Smooth muscle cell (in vitro differentiated cells): ENCODE measurements around the gene UBE2D2. TPM values are rescaled to one million over a fixed set of nuclear protein-coding genes. Genes with fewer than 3 reads are reported as not detected.

Source experiments
- DNase-seq: peaks from one replicate; lab custom pipeline; 2025; ENCODE audit not compliant: unreplicated experiment; lab: John Stamatoyannopoulos, UW
- H2AFZ ChIP-seq: fragments of 200-600 bp; sonication (generic); 2 replicates; pipeline ENCODE4 v1.6.0; 2016; ENCODE audit warnings: antibody characterized with exemption, low read depth, mild to moderate bottlenecking
- H3F3A ChIP-seq: fragments of 200-600 bp; sonication (generic); 2 replicates; pipeline ENCODE4 v1.6.0; 2017; ENCODE audit warnings: antibody characterized with exemption, low read depth
- H3K27ac ChIP-seq: fragments of 200-600 bp; sonication (generic); 2 replicates; pipeline ENCODE4 v1.5.1; 2016; ENCODE audit warnings: low read depth, mild to moderate bottlenecking
- H3K27me3 ChIP-seq: fragments of 200-600 bp; sonication (generic); 2 replicates; pipeline ENCODE4 v1.6.1; 2016; ENCODE audit warnings: low read depth, mild to moderate bottlenecking
- H3K36me3 ChIP-seq: fragments of 200-600 bp; sonication (generic); 2 replicates; pipeline ENCODE4 v1.5.1; 2016; ENCODE audit warnings: low read depth
- H3K4me1 ChIP-seq: fragments of 200-600 bp; sonication (generic); 2 replicates; pipeline ENCODE4 v1.5.1; 2016; ENCODE audit warnings: low read depth
- H3K4me2 ChIP-seq: fragments of 200-600 bp; sonication (generic); 2 replicates; pipeline ENCODE4 v1.6.0; 2016; ENCODE audit warnings: mild to moderate bottlenecking
- H3K4me3 ChIP-seq: fragments of 200-600 bp; sonication (generic); 2 replicates; pipeline ENCODE4 v1.5.1; 2016; ENCODE audit warnings: mild to moderate bottlenecking
- H3K79me2 ChIP-seq: fragments of 200-600 bp; sonication (generic); 2 replicates; pipeline ENCODE4 v1.6.0; 2016; ENCODE audit warnings: low read depth, mild to moderate bottlenecking
- H3K9ac ChIP-seq: fragments of 200-600 bp; sonication (generic); 2 replicates; pipeline ENCODE4 v1.6.0; 2016; ENCODE audit warnings: low read depth
- H3K9me3 ChIP-seq: fragments of 200-600 bp; sonication (generic); replicated peaks from 2 replicates; pipeline ENCODE4 v1.5.1; 2016; ENCODE audit warnings: low read depth
- H4K20me1 ChIP-seq: fragments of 200-600 bp; sonication (generic); 2 replicates; pipeline ENCODE4 v1.6.0; 2016; ENCODE audit warnings: low read depth
- CTCF ChIP-seq: fragments of 200-600 bp; sonication (generic); IDR thresholded peaks from 2 replicates; pipeline ENCODE4 v1.5.1; 2017; ENCODE audit warnings: borderline replicate concordance, mild to moderate bottlenecking, antibody characterized with exemption; ENCODE audit not compliant: insufficient read depth, poor library complexity, severe bottlenecking
- WGBS: methylation state at CpG from one replicate; pipeline ENCODE4 v1.1.7; 2016; ENCODE audit warnings: low lambda C conversion rate; 5-methylcytosine and 5-hydroxymethylcytosine counted together
- polyA plus RNA-seq: library from polyadenylated mRNA; unstranded; fragments of >200 nt; fragmentation: Nextera tagmentation; extraction: Ambion mirVana; gene quantifications from 2 replicates; pipeline ENCODE4 v1.2.1, GENCODE V29; 2016
- total RNA-seq: library from RNA; depleted of rRNA; stranded (reverse); fragments of >200 nt; gene quantifications from 2 replicates; pipeline ENCODE4 v1.2.3, GENCODE V29; 2014

UBE2D2 gene
- total and polyA plus RNA-seq, 2 experiments from 2014 or later: 69.3 to 174 TPM

DNA sequence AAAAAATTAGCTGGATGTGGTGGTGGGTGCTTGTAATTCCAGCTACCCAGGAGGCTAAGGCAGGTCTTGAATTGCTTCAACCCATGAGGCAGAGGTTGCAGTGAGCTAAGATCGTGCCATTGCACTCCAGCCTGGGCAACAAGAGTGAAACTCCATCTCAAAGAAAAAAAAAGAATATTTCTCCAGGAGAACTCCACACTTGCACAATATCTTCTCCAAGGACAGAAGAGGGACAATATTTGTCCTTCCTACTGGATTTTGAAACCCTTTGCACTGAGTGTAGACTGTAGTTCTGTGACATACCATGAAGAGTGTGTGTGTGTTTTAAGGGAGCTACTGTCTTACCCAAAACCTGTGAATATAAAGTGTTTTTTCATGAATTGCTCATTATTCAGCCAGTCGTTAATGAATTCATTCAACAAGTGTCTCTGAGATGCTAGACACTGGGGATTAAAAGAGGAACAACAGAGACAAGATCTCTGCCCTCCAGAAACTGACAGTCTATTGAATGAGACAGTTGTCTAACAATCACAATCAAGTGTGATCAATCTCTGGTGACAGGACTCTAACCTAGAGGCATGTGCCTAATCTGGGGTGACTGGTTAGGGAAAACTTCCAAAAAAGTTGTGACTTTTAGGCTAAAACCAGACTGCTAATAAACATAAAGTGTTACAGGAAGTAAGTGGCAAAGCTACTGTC lies 9.8 kb upstream of the UBE2D2 start:
- H4K20me1 ChIP-seq: no peaks in the 10 kb centered on the region
- no peaks in the 10 kb centered on the region for H3K36me3 ChIP-seq
- TF ChIP-seq CTCF: no peak
- H3K4me3 ChIP-seq: no peak overlapping the region
- H3F3A ChIP-seq: no peaks in the 10 kb centered on the region
- no peaks in the 10 kb centered on the region for H3K4me1 ChIP-seq
- no peaks in the 10 kb centered on the region for H3K79me2 ChIP-seq
- no peak overlapping the region for H2AFZ ChIP-seq
- no peak overlapping the region for H3K9ac ChIP-seq
- no peak overlapping the region for H3K27ac ChIP-seq
- H3K4me2 ChIP-seq: no peak overlapping the region
- DNase-seq: no peak
- H3K9me3 ChIP-seq: no peaks in the 10 kb centered on the region
- WGBS: 76% methylated on average over 2 of the region's 2 CpGs
- H3K27me3 ChIP-seq: no peaks in the 10 kb centered on the region

GRCh38 chr5:139552893-139553575 lies 8.1 kb upstream of the UBE2D2 start:
- WGBS: 95% methylated on average over 11 of the region's 11 CpGs
- no peaks in the 10 kb centered on the region for H3K79me2 ChIP-seq
- no peak overlapping the region for H3K4me2 ChIP-seq
- no peaks in the 10 kb centered on the region for H3F3A ChIP-seq
- H3K4me3 ChIP-seq: no peak overlapping the region
- TF ChIP-seq CTCF: no peak
- no peak overlapping the region for H2AFZ ChIP-seq
- H3K9ac ChIP-seq: no peak overlapping the region
- no peak overlapping the region for H3K27ac ChIP-seq
- H3K36me3 ChIP-seq: no peaks in the 10 kb centered on the region
- no peak for DNase-seq
- H3K4me1 ChIP-seq: no peaks in the 10 kb centered on the region
- no peaks in the 10 kb centered on the region for H3K9me3 ChIP-seq
- no peaks in the 10 kb centered on the region for H3K27me3 ChIP-seq
- H4K20me1 ChIP-seq: no peaks in the 10 kb centered on the region

- no peak for TF ChIP-seq CTCF
- no peaks in the 10 kb centered on the region for H4K20me1 ChIP-seq
- H3K4me1 ChIP-seq: no peaks in the 10 kb centered on the region
These were observed 6.9 kb upstream of the UBE2D2 start for GRCh38 chr5:139554264-139554663.

More at GRCh38 chr5:139554264-139554663, 6.9 kb upstream of the UBE2D2 start:
- Histone ChIP-seq H3K27ac (no peak overlapping the region), H3K4me2 (no peak overlapping the region), H3K9ac (no peak overlapping the region), H3K4me3 (no peak overlapping the region), H3K9me3 (no peaks in the 10 kb centered on the region), H3F3A (no peaks in the 10 kb centered on the region), H2AFZ (no peak overlapping the region), H3K27me3 (no peaks in the 10 kb centered on the region), H3K36me3 (no peaks in the 10 kb centered on the region), H3K79me2 (no peaks in the 10 kb centered on the region)
- no peak for DNase-seq
- WGBS: 88% methylated on average over 4 of the region's 4 CpGs
